WI38 (cell line): Measurements from ENCODE around the gene PHACTR3.

ENCODE experiments used
- H3K4me3 ChIP-seq: 2 replicates; pipeline ENCODE4 v1.5.1; 2011; ENCODE audit warnings: low read depth, mild to moderate bottlenecking, control low read depth, low read length
- TF ChIP-seq, protein P1 (sequence below): IDR thresholded peaks from 2 replicates; pipeline ENCODE4 v1.5.1; 2012; ENCODE audit warnings: low read depth, mild to moderate bottlenecking, control low read depth, low read length

Gene PHACTR3

DNA sequence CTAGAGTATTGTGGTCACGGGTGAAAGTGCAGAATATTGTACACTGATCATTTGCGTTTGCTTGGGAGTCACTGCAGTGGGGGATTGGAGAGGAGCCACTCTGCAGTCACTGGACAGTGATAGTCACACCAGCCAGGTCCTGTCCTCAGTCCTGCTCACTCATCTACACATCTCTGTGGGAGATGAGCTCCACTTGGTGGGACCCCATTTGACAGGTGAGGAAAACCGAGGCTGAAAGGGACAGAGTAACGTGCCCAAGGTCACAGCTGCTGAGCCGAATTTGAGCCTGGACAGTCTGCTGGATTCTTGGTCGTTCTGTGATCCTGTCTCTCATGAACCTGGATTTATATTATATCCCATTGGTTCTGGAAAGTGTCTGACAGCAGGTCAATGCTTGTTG lies 17.7 kb upstream of the PHACTR3 start:
- TF ChIP-seq, protein P1, sequence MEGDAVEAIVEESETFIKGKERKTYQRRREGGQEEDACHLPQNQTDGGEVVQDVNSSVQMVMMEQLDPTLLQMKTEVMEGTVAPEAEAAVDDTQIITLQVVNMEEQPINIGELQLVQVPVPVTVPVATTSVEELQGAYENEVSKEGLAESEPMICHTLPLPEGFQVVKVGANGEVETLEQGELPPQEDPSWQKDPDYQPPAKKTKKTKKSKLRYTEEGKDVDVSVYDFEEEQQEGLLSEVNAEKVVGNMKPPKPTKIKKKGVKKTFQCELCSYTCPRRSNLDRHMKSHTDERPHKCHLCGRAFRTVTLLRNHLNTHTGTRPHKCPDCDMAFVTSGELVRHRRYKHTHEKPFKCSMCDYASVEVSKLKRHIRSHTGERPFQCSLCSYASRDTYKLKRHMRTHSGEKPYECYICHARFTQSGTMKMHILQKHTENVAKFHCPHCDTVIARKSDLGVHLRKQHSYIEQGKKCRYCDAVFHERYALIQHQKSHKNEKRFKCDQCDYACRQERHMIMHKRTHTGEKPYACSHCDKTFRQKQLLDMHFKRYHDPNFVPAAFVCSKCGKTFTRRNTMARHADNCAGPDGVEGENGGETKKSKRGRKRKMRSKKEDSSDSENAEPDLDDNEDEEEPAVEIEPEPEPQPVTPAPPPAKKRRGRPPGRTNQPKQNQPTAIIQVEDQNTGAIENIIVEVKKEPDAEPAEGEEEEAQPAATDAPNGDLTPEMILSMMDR = no peak
- H3K4me3 ChIP-seq = no peak overlapping the region

DNA sequence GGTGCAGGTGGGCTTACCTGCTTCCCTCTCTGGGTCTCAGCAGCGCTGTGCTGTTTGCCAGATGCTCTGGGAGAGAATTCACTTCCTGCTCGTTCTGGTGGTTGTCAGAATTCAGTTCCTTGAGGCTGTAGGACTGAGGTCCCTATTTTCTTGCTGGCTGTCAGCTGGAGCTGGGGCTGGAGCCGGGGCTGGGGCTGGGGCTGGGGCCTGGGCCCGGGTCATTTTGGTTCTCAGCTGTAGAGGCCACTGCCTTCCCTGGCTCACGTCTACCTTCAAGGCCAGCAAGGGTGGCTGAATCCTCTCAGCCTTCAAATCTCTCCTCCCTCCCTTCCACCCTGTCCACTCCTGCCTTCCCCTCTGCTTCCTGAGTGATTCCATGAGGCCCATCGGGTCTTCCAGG lies 16.8 kb upstream of the PHACTR3 start:
- TF ChIP-seq, protein P1 = no peak

GRCh38 chr20:59588236-59588855 lies 16.0 kb upstream of the PHACTR3 start:
- TF ChIP-seq, protein P1 = no peak

More for the DNA sequence above, 16.8 kb upstream of the PHACTR3 start:
- no peak overlapping the region for H3K4me3 ChIP-seq

DNA sequence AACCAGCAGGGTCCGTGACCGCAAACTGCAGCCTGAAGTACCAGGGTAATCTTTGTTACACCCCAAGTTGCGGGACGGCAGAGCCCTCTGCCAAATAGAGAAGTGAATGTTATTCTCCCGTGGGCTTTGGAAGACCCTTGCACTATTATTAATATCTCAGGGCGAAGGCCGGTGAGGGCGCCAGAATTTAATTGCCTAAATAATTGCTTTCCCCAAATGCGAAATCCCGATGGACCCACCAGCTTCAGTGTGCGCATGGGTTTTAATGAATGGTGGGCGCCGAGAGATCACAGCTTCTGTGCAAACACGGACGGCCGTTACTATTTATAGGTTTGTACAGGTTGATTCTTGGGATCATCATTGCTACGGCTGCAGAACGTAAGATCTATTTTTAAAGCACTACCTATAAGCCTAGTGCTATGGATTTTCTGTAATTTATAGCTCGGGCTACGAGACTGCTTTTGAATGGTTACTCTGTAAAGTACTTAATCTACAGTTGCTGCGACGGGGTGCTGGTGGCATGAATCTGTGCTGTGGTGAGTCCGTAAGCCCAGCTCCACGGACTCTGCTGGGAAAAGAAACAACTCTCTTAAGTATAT lies 15.2 kb upstream of the PHACTR3 start:
- TF ChIP-seq, protein P1 = no peak
- no peak overlapping the region for H3K4me3 ChIP-seq

More at GRCh38 chr20:59588236-59588855, 16.0 kb upstream of the PHACTR3 start:
- H3K4me3 ChIP-seq = no peak overlapping the region

GRCh38 chr20:59591061-59591460 lies 13.3 kb upstream of the PHACTR3 start:
- TF ChIP-seq, protein P1 = no peak
- no peak overlapping the region for H3K4me3 ChIP-seq

GRCh38 chr20:59596690-59597089 lies 7.7 kb upstream of the PHACTR3 start:
- H3K4me3 ChIP-seq = no peak overlapping the region
- TF ChIP-seq, protein P1 = no peak

DNA sequence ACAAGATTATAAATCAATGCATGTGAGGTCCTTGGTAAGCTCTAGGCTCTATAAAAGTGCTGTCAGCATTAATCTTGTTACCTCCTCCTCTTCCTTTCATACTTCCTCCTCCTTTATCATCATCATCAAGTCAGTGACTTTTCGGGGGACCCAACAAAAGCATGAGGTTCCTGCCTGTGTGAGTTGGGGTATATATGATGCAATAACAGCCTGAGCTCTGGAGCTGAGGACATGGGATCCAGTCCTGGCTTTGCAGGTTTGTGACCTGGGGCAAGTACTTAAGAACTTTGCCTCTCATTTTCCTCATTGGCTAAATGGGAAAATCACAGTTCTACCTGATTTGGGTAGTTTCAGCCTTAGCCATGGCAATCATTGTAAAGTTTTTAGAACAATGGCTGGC lies 7.1 kb upstream of the PHACTR3 start:
- no peak overlapping the region for H3K4me3 ChIP-seq

More for the DNA sequence above, 7.1 kb upstream of the PHACTR3 start:
- TF ChIP-seq, protein P1 = no peak
